GM10847 (cell line): Measurements from ENCODE around the gene ZNF407.

Experiments used
- POLR2A ChIP-seq: IDR thresholded peaks from 2 replicates; pipeline ENCODE4 v1.6.1; 2011; ENCODE audit not compliant: insufficient read length; ENCODE audit errors: extremely low read depth

Gene ZNF407, protein sequence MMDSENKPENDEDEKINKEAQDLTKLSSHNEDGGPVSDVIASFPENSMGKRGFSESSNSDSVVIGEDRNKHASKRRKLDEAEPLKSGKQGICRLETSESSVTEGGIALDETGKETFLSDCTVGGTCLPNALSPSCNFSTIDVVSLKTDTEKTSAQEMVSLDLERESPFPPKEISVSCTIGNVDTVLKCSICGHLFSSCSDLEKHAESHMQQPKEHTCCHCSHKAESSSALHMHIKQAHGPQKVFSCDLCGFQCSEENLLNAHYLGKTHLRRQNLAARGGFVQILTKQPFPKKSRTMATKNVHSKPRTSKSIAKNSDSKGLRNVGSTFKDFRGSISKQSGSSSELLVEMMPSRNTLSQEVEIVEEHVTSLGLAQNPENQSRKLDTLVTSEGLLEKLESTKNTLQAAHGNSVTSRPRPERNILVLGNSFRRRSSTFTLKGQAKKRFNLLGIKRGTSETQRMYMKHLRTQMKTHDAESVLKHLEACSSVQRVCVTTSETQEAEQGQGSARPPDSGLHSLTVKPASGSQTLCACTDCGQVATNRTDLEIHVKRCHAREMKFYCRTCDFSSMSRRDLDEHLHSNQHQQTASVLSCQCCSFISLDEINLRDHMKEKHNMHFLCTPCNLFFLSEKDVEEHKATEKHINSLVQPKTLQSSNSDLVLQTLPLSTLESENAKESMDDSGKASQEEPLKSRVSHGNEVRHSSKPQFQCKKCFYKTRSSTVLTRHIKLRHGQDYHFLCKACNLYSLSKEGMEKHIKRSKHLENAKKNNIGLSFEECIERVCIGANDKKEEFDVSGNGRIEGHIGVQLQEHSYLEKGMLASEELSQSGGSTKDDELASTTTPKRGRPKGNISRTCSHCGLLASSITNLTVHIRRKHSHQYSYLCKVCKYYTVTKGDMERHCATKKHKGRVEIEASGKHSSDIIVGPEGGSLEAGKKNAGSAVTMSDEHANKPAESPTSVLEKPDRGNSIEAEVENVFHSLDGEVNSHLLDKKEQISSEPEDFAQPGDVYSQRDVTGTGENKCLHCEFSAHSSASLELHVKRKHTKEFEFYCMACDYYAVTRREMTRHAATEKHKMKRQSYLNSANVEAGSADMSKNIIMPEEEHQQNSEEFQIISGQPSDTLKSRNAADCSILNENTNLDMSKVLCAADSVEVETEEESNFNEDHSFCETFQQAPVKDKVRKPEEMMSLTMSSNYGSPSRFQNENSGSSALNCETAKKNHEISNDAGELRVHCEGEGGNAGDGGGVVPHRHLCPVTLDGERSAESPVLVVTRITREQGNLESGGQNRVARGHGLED (N-terminal part only)

DNA sequence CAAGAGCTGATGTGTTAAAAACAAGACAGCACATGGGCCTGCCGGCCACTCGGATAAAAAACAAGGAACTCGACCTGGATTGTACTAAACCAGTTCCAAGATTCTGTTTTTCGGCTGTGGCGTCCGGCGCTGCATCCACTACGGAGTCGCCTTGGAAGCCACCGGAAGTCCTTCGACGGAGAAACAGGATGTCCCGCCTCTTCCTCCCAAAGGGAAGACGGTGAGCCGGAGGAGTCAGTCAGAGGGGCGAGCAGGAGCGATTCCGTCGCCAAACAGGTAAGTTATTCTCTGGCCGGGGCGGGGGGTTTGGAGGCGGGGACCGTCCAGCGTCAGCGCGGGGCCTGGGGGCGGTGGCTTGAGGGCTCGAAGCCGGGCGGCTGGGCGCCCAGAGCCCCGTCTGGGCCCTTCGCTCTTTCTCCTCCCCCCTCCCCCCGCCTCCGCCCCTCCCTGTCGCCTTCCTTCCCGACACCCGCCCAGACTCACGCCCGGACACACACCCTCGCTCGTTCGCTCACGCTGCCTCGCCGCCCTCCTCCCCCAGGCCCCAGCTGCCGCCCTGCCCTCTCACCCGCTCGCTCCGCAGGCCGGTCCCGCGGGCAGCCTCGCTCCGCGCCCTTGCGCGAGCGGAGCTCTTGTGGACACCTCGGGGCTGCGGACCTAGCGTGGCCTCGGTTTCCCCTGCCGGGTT, at the start of gene ZNF407:
TSS of gene ZNF407 (plus strand) at position 209 of the 688 bp plus-strand sequence. CDS start 33,150 bp downstream, outside the sequence.
- TF ChIP-seq POLR2A: peak; percentile 20

DNA sequence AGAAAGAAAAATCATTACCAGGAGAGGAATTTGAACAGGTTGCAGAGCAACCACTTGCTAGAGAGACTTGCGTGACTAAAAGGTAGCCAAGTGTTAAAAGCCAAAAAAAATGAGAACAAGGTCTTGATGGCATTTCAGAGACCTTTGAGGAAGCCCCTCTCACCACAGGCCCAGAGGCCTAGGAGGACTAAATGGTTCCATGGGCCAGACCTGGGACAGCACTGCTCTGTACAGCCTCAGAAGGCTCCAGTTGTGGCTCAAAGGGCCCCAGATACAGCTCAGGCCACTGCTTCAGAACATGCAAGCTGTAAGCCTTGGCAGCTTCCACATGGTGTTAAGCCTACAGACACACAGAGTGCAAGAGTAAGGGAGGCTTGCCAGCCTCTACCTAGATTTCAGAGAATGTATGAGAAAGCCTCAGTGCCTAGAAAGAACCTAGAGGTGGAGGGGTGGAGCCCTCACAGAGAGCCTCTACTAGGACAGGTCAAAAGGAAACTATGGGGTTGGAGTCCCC, 48.0 kb upstream of the ZNF407 start:
- TF ChIP-seq POLR2A: no peak

DNA sequence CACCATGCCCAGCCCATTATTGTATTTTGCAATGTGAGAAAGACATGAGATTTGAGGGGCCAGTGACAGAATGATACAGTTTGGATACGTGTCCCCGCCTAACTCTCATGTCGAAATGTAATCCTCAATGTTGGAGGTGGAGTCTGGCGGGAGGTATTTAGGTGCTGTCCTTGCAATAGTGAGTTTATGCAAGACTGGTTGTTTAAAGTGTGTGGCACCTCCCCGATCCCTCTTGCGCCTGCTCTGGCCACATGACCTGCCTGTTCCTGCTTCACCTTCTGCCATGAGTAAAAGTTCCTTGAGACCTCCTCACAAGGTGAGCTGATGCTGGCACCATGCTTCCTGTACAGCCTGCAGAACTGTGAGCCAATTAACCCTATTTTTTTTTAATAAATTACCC, 46.8 kb upstream of the ZNF407 start:
- TF ChIP-seq POLR2A: no peak

DNA sequence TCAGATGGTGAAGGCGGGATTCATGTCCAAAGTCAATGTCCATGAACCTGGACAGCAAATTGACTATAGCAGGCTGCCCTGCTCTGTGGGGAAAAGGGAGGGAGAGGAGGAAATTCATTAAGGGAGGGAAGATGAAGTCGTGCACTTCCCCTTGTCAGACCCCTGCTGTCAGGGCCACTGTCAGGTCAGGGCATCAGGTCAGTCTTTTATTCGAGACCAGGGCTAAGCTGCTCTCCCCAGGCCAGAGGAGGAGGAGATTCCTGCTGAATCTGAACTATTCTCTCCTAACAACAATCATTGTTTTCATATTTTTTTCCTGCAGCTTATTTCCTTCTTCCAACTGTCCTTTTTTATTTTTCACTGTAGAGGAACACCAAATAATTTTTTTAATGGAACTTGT, 46.2 kb upstream of the ZNF407 start:
- no peak for TF ChIP-seq POLR2A

DNA sequence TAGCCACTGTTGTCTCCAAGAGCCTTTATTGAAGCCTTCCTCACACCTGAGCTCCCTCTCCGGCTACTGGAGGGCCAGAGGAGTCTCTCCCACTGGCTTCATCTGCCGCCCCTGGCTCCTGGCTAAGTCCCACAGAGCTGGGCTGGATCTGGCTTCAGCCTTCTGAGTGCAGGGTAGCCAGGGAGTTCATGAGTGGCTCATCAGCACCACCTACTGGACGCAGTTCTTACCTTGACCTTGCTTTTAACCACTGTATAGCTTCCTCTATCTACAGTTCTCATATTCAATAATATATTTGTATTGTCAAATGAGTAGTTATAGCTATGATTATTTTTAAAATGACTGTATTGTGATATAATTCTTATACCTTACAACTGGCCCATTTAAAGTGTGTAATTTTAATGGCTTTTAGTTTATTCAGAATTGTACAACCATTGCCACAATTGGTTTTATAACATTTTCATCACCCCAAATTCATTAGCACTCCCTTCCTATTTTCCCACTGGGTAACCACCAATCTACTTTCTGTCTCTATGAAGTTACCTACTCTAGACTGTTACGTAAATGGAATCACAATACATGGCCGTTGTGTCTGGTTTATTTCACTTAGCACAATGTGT, 45.6 kb upstream of the ZNF407 start:
- TF ChIP-seq POLR2A: no peak

DNA sequence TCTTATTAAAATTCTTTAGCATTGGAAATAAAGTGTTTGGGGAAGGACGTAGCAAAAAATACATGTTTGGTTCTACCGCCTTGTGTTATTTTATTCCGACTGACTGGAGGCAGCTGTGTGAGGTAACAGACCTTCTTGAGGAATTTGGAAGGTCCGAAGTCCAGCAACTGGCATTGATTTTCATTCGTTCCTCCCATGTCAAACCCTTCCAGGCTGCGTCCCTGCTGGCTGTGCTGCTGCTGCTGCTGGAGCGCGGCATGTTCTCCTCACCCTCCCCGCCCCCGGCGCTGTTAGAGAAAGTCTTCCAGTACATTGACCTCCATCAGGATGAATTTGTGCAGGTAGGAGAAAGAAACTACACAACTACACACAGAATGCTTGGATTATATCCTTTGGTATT, 41.5 kb upstream of the ZNF407 start:
- TF ChIP-seq POLR2A: no peak

DNA sequence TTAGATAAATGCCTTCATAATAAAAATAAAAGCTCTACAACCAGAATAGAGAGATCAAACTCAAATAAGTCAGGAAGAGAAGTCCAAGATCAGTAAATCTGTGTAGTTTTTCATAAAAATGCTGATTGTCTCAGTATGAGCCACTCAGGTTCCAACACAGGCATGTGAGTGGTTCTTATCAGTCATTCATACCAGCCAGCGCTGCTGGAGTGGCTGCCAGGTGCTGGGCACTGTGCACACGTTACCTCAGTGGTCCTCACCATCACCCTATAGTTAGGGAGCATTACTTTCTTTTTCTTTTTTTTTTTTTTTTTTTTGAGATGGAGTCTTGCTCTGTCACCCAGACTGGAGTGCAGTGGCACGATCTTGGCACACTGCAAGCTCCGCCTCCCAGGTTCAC, 39.6 kb upstream of the ZNF407 start:
- TF ChIP-seq POLR2A: no peak

DNA sequence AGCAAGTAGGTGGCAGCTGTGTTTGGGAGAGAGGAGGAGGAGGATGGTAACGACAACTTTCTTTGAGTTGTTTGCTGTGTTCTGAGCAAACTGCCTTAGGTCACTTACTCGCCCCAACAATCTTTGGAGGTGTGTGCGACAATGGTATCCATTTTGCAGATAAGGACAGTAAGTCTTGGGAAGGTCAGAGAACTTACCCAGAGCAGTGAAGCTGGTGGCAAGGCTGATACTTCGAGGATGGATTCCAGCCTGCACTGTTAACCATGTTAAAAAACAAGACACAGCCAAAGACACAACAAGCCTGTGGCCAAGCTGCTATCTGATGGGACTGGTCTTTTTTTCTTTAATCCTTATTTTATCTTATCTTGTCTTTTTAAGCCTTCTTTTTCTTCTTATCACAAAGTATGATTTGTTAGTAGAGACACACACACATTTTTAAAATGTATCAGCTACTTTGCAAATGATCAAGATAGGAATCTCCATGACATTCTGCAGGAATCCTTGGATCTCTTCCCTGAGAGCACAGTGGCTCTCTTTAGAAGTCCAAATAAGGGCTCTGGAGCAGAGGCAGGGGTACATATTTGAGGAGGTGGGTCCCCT, 35.4 kb upstream of the ZNF407 start:
- no peak for TF ChIP-seq POLR2A

DNA sequence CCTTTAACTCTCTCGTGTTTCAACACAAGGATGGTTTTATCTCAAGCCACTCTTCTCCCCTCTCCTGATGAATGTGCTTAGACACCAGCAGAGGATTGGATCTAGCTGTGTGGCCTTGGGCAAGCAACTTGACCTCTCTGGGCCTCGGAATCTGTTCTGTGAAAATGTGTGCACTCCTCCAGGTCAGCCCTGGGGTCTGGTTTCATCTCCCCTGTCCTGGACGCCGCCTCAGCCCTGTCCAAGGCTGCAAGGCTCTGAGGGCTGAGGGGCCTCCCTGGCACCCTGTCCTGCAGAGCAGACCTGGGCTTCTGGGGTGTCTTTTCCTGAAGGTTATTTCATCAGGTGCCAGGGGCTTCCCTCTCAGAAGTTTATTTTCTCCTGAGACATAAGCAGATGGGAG, 34.9 kb upstream of the ZNF407 start:
- no peak for TF ChIP-seq POLR2A

DNA sequence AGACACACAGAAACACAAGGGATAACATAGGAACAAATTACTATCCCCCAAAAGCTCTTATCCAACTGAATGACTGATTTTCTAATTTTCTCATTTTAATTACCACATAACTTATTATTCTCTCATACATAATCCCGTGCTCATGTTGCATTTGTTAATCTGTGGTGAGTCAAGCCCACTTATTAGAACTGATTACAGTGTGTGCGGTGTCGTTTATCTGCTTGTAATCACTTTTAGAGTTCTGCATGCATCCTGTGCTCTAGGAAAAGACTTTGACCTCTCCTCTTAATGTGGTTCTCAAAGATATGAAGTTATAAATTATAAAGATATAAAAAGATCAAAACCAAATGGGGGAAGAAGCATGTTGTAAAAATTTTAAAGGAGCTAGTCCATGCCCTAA, 33.7 kb upstream of the ZNF407 start:
- TF ChIP-seq POLR2A: no peak

DNA sequence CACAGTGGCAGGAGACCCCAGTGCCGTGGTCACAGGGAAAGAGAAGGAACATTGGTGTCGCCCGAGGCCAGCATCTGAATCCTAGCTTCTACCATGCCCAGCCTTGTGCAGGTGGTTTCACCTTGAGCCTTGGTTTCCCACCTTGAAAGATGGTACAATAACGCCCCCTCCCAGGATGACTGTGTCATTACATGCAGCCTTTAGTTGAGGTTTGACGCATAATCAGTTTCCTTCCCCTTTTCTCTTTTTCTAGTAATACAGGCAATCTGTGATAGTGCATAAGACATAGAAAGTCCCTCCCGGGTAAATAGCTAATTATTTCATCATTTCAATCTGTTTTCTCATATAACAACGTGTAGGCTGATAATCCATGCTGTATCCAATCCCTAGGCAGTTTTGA, 29.8 kb upstream of the ZNF407 start:
- no peak for TF ChIP-seq POLR2A

DNA sequence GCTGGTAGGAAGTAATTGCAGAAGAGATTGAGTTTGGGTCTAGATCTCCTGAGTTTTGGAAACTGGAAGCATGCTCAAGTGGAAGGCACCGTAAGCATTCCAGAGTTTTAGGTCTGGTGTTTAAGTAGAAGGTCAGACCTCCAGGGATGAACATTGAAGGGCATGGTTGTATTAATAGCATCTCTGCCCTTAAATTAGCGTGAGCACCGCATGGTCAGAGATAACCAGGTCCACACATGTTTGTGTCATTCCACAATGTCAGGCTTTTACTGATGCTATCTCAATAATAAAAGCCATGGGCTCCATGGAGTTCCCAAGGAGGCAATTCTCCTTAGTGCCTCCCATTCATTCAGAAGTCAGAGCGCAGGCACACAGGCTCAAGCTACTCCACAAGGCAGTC, 28.3 kb upstream of the ZNF407 start:
- TF ChIP-seq POLR2A: no peak

DNA sequence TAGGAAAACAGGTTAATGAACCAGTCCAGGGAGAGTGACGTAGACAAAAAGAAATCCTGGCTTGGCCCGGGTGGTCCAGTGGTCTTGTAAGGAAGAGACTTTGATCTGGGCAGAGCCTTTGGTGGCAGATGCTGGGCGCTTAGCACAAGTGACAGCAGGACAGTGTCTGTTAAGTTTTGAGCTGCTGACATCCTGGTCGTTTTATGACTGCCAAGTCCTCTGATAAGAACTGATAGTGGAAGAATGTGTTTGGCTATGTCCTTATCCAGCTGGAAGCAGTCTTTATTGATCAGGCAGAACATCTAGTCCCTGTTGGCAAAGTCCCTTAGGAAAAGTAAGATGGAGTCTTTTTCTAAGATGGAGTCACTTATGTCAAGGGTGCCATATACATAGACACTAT, 27.4 kb upstream of the ZNF407 start:
- TF ChIP-seq POLR2A: no peak
